ENCODE measurements around the gene PRKN.

- TF ChIP-seq CTCF (IDR thresholded peaks at IDR 0.05; ENCODE audit: poor library complexity, severe bottlenecking) (no peak), RAD21 (conservative IDR thresholded peaks at IDR 0.05) (no peak), POLR2AphosphoS5 (IDR thresholded peaks at IDR 0.05) (no peak), TAF1 (IDR thresholded peaks at IDR 0.05; ENCODE audit: low read depth) (no peak)
These were observed 1313.4 kb downstream of the PRKN start for GRCh38 chr6:161414180-161414579.

Measured in neural cell (in vitro differentiated cells).